DMS79 treated with DMSO at 0.1 percent for 48 hours (cell line): ENCODE data around the gene DHX30.

Experiments
- DNase-seq: peaks from one replicate; lab custom pipeline; 2025; lab: John Stamatoyannopoulos, UW

Gene DHX30

GRCh38 chr3:47854267-47854666 lies 51.3 kb downstream of the DHX30 start:
- DNase-seq = no peak

GRCh38 chr3:47854720-47855455 lies 52.0 kb downstream of the DHX30 start:
- no peak for DNase-seq

GRCh38 chr3:47855461-47856383 lies 52.8 kb downstream of the DHX30 start:
- DNase-seq = no peak

- DNase-seq = no peak
These were observed 53.7 kb downstream of the DHX30 start for GRCh38 chr3:47856669-47857068.

GRCh38 chr3:47857151-47857550 lies 54.2 kb downstream of the DHX30 start:
- DNase-seq = no peak

- no peak for DNase-seq
These were observed 57.1 kb downstream of the DHX30 start for GRCh38 chr3:47859956-47860605.

GRCh38 chr3:47863391-47864128 lies 60.6 kb downstream of the DHX30 start:
- DNase-seq = no peak

- DNase-seq = no peak
These were observed 62.3 kb downstream of the DHX30 start for GRCh38 chr3:47865192-47865591.

GRCh38 chr3:47867451-47868044 lies 64.6 kb downstream of the DHX30 start:
- DNase-seq = no peak

- no peak for DNase-seq
These were observed 65.4 kb downstream of the DHX30 start for GRCh38 chr3:47868306-47868705.

- no peak for DNase-seq
These were observed 67.2 kb downstream of the DHX30 start for GRCh38 chr3:47870156-47870555.

- no peak for DNase-seq
These were observed 67.8 kb downstream of the DHX30 start for GRCh38 chr3:47870702-47871260.

- DNase-seq = no peak
These were observed 68.5 kb downstream of the DHX30 start for GRCh38 chr3:47871389-47871788.

GRCh38 chr3:47872916-47873315 lies 70.0 kb downstream of the DHX30 start:
- no peak for DNase-seq

- DNase-seq = no peak
These were observed 71.5 kb downstream of the DHX30 start for GRCh38 chr3:47874438-47874837.

GRCh38 chr3:47874913-47875312 lies 72.0 kb downstream of the DHX30 start:
- DNase-seq = no peak

GRCh38 chr3:47877290-47877689 lies 74.4 kb downstream of the DHX30 start:
- no peak for DNase-seq

GRCh38 chr3:47877719-47878118 lies 74.8 kb downstream of the DHX30 start:
- no peak for DNase-seq

- DNase-seq = no peak
These were observed 79.4 kb downstream of the DHX30 start for GRCh38 chr3:47882338-47882737.

- DNase-seq = no peak
These were observed 81.7 kb downstream of the DHX30 start for GRCh38 chr3:47884603-47885002.

GRCh38 chr3:47885168-47885567 lies 82.2 kb downstream of the DHX30 start:
- DNase-seq = no peak
